HG03521 (cell line): ENCODE results near the gene MAP7D1.

Source experiments
- ATAC-seq: cut with Tn5 transposase; IDR thresholded peaks from one replicate; pipeline ENCODE4 v1.9.1; 2021; ENCODE audit warnings: mild to moderate bottlenecking, moderate library complexity; ENCODE audit not compliant: unreplicated experiment

Gene MAP7D1

GRCh38 chr1:36155408-36156328, at the start of gene MAP7D1:
MAP7D1 (plus strand) TSS chr1:36156160; CDS start chr1:36156418, 258 bp downstream.
- ATAC-seq = peak; percentile 45

- no peak for ATAC-seq
These were observed 49.7 kb upstream of the MAP7D1 start for GRCh38 chr1:36106269-36106668.

GRCh38 chr1:36107394-36107793, 48.6 kb upstream of the MAP7D1 start:
- no peak for ATAC-seq

- no peak for ATAC-seq
These were observed 47.6 kb upstream of the MAP7D1 start for GRCh38 chr1:36108314-36108713.

GRCh38 chr1:36109041-36109679, 46.8 kb upstream of the MAP7D1 start:
- no peak for ATAC-seq

GRCh38 chr1:36111151-36111550, 44.8 kb upstream of the MAP7D1 start:
- ATAC-seq = no peak

- no peak for ATAC-seq
These were observed 43.1 kb upstream of the MAP7D1 start for GRCh38 chr1:36112823-36113222.

GRCh38 chr1:36114371-36114770, 41.6 kb upstream of the MAP7D1 start:
- no peak for ATAC-seq

- ATAC-seq = no peak
These were observed 40.7 kb upstream of the MAP7D1 start for GRCh38 chr1:36115200-36115669.

GRCh38 chr1:36115931-36116330, 40.0 kb upstream of the MAP7D1 start:
- no peak for ATAC-seq

- no peak for ATAC-seq
These were observed 39.1 kb upstream of the MAP7D1 start for GRCh38 chr1:36116901-36117300.

GRCh38 chr1:36118447-36119204, 37.3 kb upstream of the MAP7D1 start:
- ATAC-seq = no peak

GRCh38 chr1:36119456-36119855, 36.5 kb upstream of the MAP7D1 start:
- ATAC-seq = no peak

- ATAC-seq = no peak
These were observed 33.6 kb upstream of the MAP7D1 start for GRCh38 chr1:36122062-36123030.

GRCh38 chr1:36123356-36123755, 32.6 kb upstream of the MAP7D1 start:
- no peak for ATAC-seq

GRCh38 chr1:36124404-36125128, 31.4 kb upstream of the MAP7D1 start:
- no peak for ATAC-seq

- no peak for ATAC-seq
These were observed 30.6 kb upstream of the MAP7D1 start, which contains the start of gene COL8A2 for GRCh38 chr1:36125129-36125991. COL8A2 (minus strand) TSS chr1:36125222; CDS start chr1:36100242, 24,980 bp downstream.

GRCh38 chr1:36126005-36126716, 29.8 kb upstream of the MAP7D1 start:
- no peak for ATAC-seq
